Measurements from ENCODE around the gene PPIE. TPM values are rescaled to one million over a fixed set of nuclear protein-coding genes. Genes with fewer than 3 reads are reported as not detected.

The PPIE gene
- total and polyA plus RNA-seq, 3 donors from 2014 or later = 71.5 to 109 (median 82.8) TPM

DNA sequence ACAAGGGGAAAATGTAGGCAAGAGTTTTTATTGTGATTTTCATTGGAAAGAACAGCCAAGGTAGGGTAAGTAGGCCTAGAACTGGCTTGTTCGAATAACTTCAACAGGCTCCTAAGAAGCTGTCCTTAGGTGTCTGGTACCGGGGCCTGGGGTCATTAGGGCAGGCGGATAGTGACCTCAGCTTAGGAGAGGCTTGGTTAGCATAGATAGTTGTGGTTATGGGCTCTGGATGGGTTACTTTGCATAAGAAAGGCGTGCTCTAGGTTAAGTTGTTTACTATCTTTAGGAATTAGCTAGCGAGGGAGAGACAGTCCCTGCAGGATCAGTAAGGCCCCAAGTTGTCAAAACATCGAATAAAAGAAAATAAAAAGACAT lies 26.7 kb upstream of the PPIE start:
- intact Hi-C loops (cut with DNase I; ENCODE audit: low total_unique reads) = loop anchor here (10.0 kb wide), 1 partner anchor 107 kb away; no protein-coding TSS in a partner anchor
- no peaks in the 10 kb centered on the region for H3K36me3 ChIP-seq (ENCODE audit: low read depth, missing control alignments)
- no peaks in the 10 kb centered on the region for H3K9me3 ChIP-seq
- no peak for TF ChIP-seq POLR2A (IDR thresholded peaks at IDR 0.05)
- TF ChIP-seq, protein P1, sequence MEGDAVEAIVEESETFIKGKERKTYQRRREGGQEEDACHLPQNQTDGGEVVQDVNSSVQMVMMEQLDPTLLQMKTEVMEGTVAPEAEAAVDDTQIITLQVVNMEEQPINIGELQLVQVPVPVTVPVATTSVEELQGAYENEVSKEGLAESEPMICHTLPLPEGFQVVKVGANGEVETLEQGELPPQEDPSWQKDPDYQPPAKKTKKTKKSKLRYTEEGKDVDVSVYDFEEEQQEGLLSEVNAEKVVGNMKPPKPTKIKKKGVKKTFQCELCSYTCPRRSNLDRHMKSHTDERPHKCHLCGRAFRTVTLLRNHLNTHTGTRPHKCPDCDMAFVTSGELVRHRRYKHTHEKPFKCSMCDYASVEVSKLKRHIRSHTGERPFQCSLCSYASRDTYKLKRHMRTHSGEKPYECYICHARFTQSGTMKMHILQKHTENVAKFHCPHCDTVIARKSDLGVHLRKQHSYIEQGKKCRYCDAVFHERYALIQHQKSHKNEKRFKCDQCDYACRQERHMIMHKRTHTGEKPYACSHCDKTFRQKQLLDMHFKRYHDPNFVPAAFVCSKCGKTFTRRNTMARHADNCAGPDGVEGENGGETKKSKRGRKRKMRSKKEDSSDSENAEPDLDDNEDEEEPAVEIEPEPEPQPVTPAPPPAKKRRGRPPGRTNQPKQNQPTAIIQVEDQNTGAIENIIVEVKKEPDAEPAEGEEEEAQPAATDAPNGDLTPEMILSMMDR (IDR thresholded peaks at IDR 0.05) = no peak
- no peak overlapping the region for H3K27ac ChIP-seq
- no peaks in the 10 kb centered on the region for H3K4me1 ChIP-seq
- H3K4me3 ChIP-seq = no peak overlapping the region
- no peaks in the 10 kb centered on the region for H3K27me3 ChIP-seq
- WGBS, 2 donors = 89 to 94% methylated on average over 6 of the region's 6 CpGs
- DNase-seq = no peak

DNA sequence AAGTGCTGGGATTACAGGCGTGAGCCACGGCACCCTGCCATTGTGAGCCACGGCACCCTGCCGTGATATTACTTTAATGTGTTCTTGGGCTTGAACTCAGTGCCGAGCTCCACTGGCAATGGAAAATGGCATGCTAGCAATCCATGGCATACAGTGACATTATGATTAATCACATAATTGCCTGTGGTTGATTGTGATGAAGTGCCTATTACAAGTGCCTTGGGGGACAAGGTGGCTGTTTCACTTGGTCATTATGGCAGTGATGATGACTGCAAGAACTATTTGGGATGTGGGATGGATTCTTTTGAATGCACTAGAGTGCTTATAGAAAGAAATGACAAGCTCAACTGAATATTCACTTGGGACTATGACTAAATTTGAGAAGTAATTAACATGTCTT lies 25.1 kb upstream of the PPIE start:
- no peak for TF ChIP-seq POLR2A (IDR thresholded peaks at IDR 0.05)
- TF ChIP-seq, protein P1 (IDR thresholded peaks at IDR 0.05) = no peak
- H3K9me3 ChIP-seq = no peaks in the 10 kb centered on the region
- intact Hi-C loops (cut with DNase I; ENCODE audit: low total_unique reads) = loop anchor here (10.0 kb wide), 1 partner anchor 109 kb away; no protein-coding TSS in a partner anchor
- no peak for DNase-seq
- H3K27ac ChIP-seq = no peak overlapping the region
- WGBS, 2 donors = 96 to 97% methylated on average over 5 of the region's 5 CpGs
- H3K4me3 ChIP-seq = no peak overlapping the region
- no peaks in the 10 kb centered on the region for H3K4me1 ChIP-seq
- no peaks in the 10 kb centered on the region for H3K36me3 ChIP-seq (ENCODE audit: low read depth, missing control alignments)
- H3K27me3 ChIP-seq = no peaks in the 10 kb centered on the region

DNA sequence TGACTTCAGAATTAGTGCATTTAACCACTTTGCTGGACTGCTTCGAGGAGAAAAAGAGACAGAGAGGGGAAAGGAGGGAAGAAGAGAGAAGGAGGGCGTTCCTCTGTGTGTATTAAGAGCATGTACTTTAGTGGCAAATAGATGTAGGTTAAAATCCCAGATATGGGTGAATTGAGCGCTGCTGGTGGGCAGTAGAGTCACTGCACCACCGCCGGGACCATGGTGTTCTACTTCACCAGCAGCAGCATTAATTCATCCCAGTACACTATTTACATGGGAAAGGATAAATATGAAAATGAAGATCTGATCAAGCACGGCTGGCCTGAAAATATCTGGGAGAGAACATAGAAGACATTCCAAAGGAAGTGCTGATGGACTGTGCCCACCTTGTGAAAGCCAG lies 20.9 kb upstream of the PPIE start:
- Histone ChIP-seq H3K36me3 (ENCODE audit: low read depth, missing control alignments) (no peaks in the 10 kb centered on the region), H3K27me3 (no peaks in the 10 kb centered on the region), H3K9me3 (no peaks in the 10 kb centered on the region), H3K4me3 (no peak overlapping the region), H3K4me1 (no peaks in the 10 kb centered on the region), H3K27ac (no peak overlapping the region)
- intact Hi-C loops (cut with DNase I; ENCODE audit: low total_unique reads) = loop anchor here (10.0 kb wide), 1 partner anchor 113 kb away; no protein-coding TSS in a partner anchor
- 72 to 76% methylated on average over 6 of the region's 6 CpGs for WGBS, 2 donors
- TF ChIP-seq POLR2A (IDR thresholded peaks at IDR 0.05) = no peak
- TF ChIP-seq, protein P1 (IDR thresholded peaks at IDR 0.05) = no peak
- no peak for DNase-seq

DNA sequence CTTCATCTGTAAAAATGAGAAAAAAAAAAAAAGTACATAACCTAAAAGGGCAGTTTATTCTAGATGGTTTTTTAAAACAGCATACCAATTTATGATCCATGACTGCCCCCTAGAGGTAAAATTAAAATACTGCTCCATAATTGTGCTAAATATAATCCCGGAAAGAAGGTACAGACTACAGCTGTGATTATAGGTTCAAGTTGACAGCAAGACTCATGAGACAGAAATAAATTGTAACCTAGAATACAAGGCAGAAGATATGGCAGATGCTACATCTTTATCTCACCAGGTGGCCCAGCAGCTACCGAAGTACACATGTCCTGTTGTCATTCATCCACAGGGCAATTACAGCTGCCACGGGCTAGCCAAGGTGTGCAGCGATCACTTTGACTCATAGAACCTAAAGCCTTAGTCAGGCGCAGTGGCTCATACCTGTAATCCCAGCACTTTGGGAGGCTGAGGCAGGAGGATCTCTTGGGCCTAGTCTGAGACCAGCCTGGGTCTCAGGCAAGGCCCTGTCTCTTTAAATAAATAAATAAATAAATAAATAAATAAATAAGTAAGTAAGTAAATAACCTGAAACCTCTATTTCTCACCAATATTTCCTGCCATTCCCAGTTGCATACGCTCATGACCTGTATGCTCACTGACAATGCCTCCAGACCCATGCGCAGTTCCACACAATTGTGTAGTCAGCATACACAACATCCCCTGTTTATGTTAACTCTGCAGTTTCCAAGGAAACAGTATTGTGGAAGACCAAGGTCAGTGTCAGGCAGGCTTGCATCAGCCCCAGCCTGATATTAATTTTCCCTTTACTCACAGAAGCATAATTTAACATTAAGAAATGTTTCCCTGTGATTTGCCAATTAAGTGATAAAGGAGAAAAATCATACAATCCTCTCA lies 18.3 kb upstream of the PPIE start:
- intact Hi-C loops (cut with DNase I; ENCODE audit: low total_unique reads) = no loop called here
- H3K27me3 ChIP-seq = no peaks in the 10 kb centered on the region
- H3K36me3 ChIP-seq (ENCODE audit: low read depth, missing control alignments) = no peaks in the 10 kb centered on the region
- no peak overlapping the region for H3K27ac ChIP-seq
- 54 to 58% methylated on average over 7 of the region's 7 CpGs for WGBS, 2 donors
- H3K9me3 ChIP-seq = no peaks in the 10 kb centered on the region
- H3K4me3 ChIP-seq = no peak overlapping the region
- DNase-seq = no peak
- no peaks in the 10 kb centered on the region for H3K4me1 ChIP-seq
- TF ChIP-seq POLR2A (IDR thresholded peaks at IDR 0.05) = no peak
- TF ChIP-seq, protein P1 (IDR thresholded peaks at IDR 0.05) = peak; percentile 59 to 83 (median 74)
